Upper lobe of right lung (tissue), 1 donor: ENCODE measurements around the gene GRIN1. TPM values are rescaled to one million over a fixed set of nuclear protein-coding genes. Genes with fewer than 3 reads are reported as not detected.

Experiments used
- ATAC-seq: fragments of 200-7000 bp; cut with Tn5 transposase; one replicate; pipeline ENCODE4 v1.9.1; 2020; ENCODE audit warnings: mild to moderate bottlenecking, moderate library complexity
- DNase-seq: peaks from one replicate; pipeline ENCODE4 v3.0.0-alpha.2; 2020
- H3K27ac ChIP-seq: fragments of 200-600 bp; one replicate; pipeline ENCODE4 v1.8.0; 2022
- H3K27me3 ChIP-seq: fragments of 200-600 bp; one replicate; pipeline ENCODE4 v1.8.0; 2022; ENCODE audit warnings: mild to moderate bottlenecking
- H3K36me3 ChIP-seq: fragments of 200-600 bp; one replicate; pipeline ENCODE4 v1.8.0; 2022
- H3K4me1 ChIP-seq: fragments of 200-600 bp; one replicate; pipeline ENCODE4 v1.8.0; 2022
- H3K4me3 ChIP-seq: fragments of 200-600 bp; one replicate; pipeline ENCODE4 v1.8.0; 2022; ENCODE audit warnings: mild to moderate bottlenecking
- H3K9me3 ChIP-seq: fragments of 200-600 bp; one replicate; pipeline ENCODE4 v1.8.0; 2022
- CTCF ChIP-seq: fragments of 200-600 bp; IDR thresholded peaks from one replicate; pipeline ENCODE4 v1.8.0; 2022; ENCODE audit warnings: antibody characterized with exemption
- intact Hi-C: fragments of 100-400 bp; cut with DNase I; formaldehyde crosslinking; loops from one replicate; pipeline ENCODE4 v1.11.0; 2022
- total RNA-seq: library from RNA; stranded (reverse); fragmentation: NEBNext Ultra II Directional; extraction: Animal tissue kit (Norgen Biotek cat#: 25700); gene quantifications from one replicate; pipeline ENCODE4 v1.2.1, GENCODE V29; 2021
- donor health status: DM: no; HTN: yes; CAD: no; lungs with severe emphysema.

Gene GRIN1
- total RNA-seq, 1 donor from 2014 or later, result 0.64 TPM

DNA sequence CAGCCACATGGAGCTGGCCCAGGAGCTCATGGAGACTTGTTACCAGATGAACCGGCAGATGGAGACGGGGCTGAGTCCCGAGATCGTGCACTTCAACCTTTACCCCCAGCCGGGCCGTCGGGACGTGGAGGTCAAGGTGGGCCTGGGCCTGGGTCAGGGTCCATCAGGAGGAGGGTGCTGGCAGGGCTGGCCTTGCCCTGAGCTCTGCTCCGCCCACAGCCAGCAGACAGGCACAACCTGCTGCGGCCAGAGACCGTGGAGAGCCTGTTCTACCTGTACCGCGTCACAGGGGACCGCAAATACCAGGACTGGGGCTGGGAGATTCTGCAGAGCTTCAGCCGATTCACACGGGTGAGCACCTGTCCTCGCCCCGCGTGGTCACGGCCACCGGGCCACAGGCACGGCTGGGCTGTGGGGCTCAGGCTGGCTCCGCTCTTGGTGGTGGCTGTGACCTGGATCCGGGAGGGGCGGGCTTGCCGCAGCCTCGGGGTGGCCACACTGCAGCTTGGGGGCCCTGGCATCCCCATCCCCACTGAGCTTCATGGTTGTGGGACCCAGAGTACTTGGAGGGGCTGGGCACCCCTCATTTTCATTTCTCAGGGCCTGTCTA lies 31.5 kb upstream of the GRIN1 start:
- H3K27me3 ChIP-seq, result no peaks in the 10 kb centered on the region
- intact Hi-C loops, result no loop called here
- DNase-seq, result no peak
- H3K27ac ChIP-seq, result no peak overlapping the region
- H3K9me3 ChIP-seq, result no peaks in the 10 kb centered on the region
- H3K4me1 ChIP-seq, result no peaks in the 10 kb centered on the region
- ATAC-seq, result no peak
- no peak for TF ChIP-seq CTCF
- H3K36me3 ChIP-seq, result peaks cover 73% of the 10 kb centered on the region
- H3K4me3 ChIP-seq, result no peak overlapping the region

DNA sequence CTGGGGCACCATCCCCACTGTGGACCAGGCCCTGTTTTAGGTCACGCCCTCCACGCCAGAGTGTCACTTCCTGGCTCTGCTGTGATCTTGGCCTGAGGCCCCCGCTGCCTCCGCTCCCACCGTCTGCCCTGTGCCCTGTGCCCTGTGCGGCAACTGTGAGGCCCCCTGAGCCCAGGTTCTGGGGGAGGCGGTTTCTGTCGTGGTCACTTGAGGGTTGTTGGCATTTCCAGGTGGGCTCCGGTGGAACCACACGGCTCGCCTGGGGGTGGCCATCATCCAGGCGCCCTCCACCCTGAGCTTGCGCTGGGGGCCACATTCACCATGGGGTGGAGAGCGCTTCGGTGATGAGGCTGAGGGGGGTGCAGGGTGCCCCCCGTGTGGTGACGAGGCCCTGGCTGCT lies 31.0 kb upstream of the GRIN1 start:
- Histone ChIP-seq H3K36me3 (peaks cover 77% of the 10 kb centered on the region), H3K9me3 (no peaks in the 10 kb centered on the region), H3K4me3 (no peak overlapping the region), H3K27me3 (no peaks in the 10 kb centered on the region), H3K4me1 (no peaks in the 10 kb centered on the region), H3K27ac (no peak overlapping the region)
- intact Hi-C loops, result no loop called here
- ATAC-seq (no peak), DNase-seq (no peak)
- TF ChIP-seq CTCF, result no peak

DNA sequence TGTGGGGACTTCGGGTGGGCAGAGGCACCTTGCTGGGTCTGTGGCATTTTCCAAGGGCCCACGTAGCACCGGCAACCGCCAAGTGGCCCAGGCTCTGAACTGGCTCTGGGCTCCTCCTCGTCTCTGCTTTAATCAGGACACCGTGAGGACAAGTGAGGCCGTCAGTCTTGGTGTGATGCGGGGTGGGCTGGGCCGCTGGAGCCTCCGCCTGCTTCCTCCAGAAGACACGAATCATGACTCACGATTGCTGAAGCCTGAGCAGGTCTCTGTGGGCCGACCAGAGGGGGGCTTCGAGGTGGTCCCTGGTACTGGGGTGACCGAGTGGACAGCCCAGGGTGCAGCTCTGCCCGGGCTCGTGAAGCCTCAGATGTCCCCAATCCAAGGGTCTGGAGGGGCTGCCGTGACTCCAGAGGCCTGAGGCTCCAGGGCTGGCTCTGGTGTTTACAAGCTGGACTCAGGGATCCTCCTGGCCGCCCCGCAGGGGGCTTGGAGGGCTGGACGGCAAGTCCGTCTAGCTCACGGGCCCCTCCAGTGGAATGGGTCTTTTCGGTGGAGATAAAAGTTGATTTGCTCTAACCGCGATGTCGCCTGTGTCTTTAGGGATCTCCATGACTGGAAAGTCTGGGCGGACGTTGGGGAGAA lies 30.2 kb upstream of the GRIN1 start:
- no peak for DNase-seq
- no peak for ATAC-seq
- H3K27ac ChIP-seq, result no peak overlapping the region

GRCh38 chr9:137109250-137110146 lies 29.5 kb upstream of the GRIN1 start:
- Histone ChIP-seq H3K27me3 (no peaks in the 10 kb centered on the region), H3K4me1 (peaks cover 4% of the 10 kb centered on the region), H3K4me3 (no peak overlapping the region), H3K9me3 (no peaks in the 10 kb centered on the region), H3K36me3 (peaks cover 66% of the 10 kb centered on the region), H3K27ac (no peak overlapping the region)
- DNase-seq (no peak), ATAC-seq (no peak)
- intact Hi-C loops, result no loop called here
- TF ChIP-seq CTCF, result no peak

More for the DNA sequence above, 30.2 kb upstream of the GRIN1 start:
- TF ChIP-seq CTCF, result no peak
- Histone ChIP-seq H3K4me3 (no peak overlapping the region), H3K36me3 (peaks cover 74% of the 10 kb centered on the region), H3K9me3 (no peaks in the 10 kb centered on the region), H3K4me1 (peaks cover 4% of the 10 kb centered on the region), H3K27me3 (no peaks in the 10 kb centered on the region)
- intact Hi-C loops, result no loop called here

DNA sequence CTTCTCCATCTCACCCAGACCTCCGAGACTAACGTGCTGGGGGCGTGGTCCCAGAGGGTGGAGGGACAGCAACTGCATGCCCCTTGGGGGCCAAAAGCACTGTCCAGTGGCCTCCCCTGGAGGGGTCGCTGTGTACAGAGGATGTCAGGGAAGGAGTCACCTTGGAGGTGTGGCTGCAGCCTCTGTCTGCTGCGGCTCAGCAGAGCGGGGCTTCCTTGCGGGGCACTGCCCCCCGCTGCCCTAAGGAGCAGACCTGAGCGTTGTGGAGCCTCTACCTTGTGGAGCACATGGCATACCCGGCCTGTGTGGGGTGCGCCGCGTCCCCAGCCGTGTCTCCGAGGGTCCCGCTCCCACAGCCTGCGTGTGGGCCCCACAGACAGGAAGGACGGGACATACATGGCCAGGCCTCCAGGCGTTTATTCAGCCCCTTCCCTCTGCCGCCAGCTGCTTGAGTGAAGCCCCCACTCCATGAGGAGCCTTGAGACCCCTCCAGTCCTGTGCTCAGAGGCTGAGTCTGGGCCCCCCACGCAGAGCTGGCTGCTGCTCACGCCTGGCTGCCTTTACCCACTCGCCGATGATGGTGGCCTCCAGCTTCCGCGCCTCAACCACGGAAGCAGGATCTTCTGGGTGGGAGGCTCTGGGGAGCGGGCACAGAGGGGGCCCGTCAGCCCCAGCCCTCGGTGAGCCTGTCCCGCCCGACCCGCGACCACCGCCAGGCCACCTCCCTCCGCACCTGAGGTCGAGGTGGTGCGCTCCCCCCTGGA lies 28.6 kb upstream of the GRIN1 start:
- Histone ChIP-seq H3K27me3 (no peaks in the 10 kb centered on the region), H3K9me3 (no peaks in the 10 kb centered on the region), H3K36me3 (peaks cover 58% of the 10 kb centered on the region), H3K4me3 (no peak overlapping the region), H3K27ac (no peak overlapping the region), H3K4me1 (peaks cover 7% of the 10 kb centered on the region)
- no peak for TF ChIP-seq CTCF
- intact Hi-C loops, result no loop called here
- ATAC-seq (no peak), DNase-seq (no peak)
